Fibroblast of lung (primary cell): ENCODE data around the gene MRPL33. TPM values are rescaled to one million over a fixed set of nuclear protein-coding genes. Genes with fewer than 3 reads are reported as not detected.

Experiments
- DNase-seq, 2 donors: peaks; one replicate each; pipeline versions ENCODE4 v3.0.0 to v3.0.0-alpha.2; 2010; ENCODE audit warnings: low read depth in 2 of 2
- H2AFZ ChIP-seq: 2 replicates; pipeline ENCODE4 v1.5.1; 2012; ENCODE audit warnings: low read length, control low read depth, inconsistent platforms
- H3K27ac ChIP-seq: 2 replicates; pipeline ENCODE4 v1.5.1; 2011; ENCODE audit warnings: low read length, control low read depth; ENCODE audit not compliant: insufficient read depth
- H3K27me3 ChIP-seq: 2 replicates; pipeline ENCODE4 v1.5.1; 2011; ENCODE audit warnings: mild to moderate bottlenecking, low read length; ENCODE audit not compliant: control insufficient read depth, insufficient read depth
- H3K36me3 ChIP-seq: 2 replicates; pipeline ENCODE4 v1.5.1; 2011; ENCODE audit warnings: low read length; ENCODE audit not compliant: control insufficient read depth, insufficient read depth
- H3K4me1 ChIP-seq: 2 replicates; pipeline ENCODE4 v1.5.1; 2011; ENCODE audit warnings: low read length; ENCODE audit not compliant: control insufficient read depth, insufficient read depth; ENCODE audit errors: extremely low read depth
- H3K4me2 ChIP-seq: 2 replicates; pipeline ENCODE4 v1.5.1; 2011; ENCODE audit warnings: low read length, control low read depth; ENCODE audit not compliant: insufficient read depth; ENCODE audit errors: extremely low read depth
- H3K4me3 ChIP-seq, 4 experiments: fragments of 200-600 bp in 1 of 4; sonication (generic) in 1 of 4; replicated peaks in 1 of 4; 2 replicates each; pipeline ENCODE4 v1.5.1; 2011 to 2016; ENCODE audit warnings: low read length in 4 of 4, low read depth in 3 of 4, mild to moderate bottlenecking in 3 of 4, control low read depth in 2 of 4, inconsistent platforms in 1 of 4, mixed read lengths in 1 of 4; ENCODE audit not compliant: insufficient read depth in 1 of 4; ENCODE audit errors: control extremely low read depth in 1 of 4
- H3K79me2 ChIP-seq: 2 replicates; pipeline ENCODE4 v1.5.1; 2012; ENCODE audit warnings: mild to moderate bottlenecking, low read length, inconsistent platforms; ENCODE audit not compliant: control insufficient read depth, insufficient read depth
- H3K9ac ChIP-seq: 2 replicates; pipeline ENCODE4 v1.5.1; 2011; ENCODE audit warnings: mild to moderate bottlenecking, low read length, control low read depth; ENCODE audit not compliant: insufficient read depth
- H3K9me3 ChIP-seq: 2 replicates; pipeline ENCODE4 v1.5.1; 2012; ENCODE audit warnings: low read depth, low read length; ENCODE audit not compliant: control insufficient read depth, insufficient read depth
- H4K20me1 ChIP-seq: 2 replicates; pipeline ENCODE4 v1.5.1; 2011; ENCODE audit warnings: low read length; ENCODE audit not compliant: control insufficient read depth, insufficient read depth; ENCODE audit errors: extremely low read depth
- EZH2 ChIP-seq: IDR thresholded peaks from 2 replicates; pipeline ENCODE4 v1.5.1; 2012; ENCODE audit warnings: low read length, control low read depth, mild to moderate bottlenecking; ENCODE audit errors: missing control alignments
- polyA minus RNA-seq: library from RNA; depleted of rRNA, polyadenylated mRNA; stranded (reverse); fragments of >200 nt; gene quantifications from 2 replicates; pipeline ENCODE4 v1.2.3, GENCODE V29; 2011; ENCODE audit warnings: low replicate concordance
- polyA plus RNA-seq, 2 donors: library from polyadenylated mRNA; depleted of rRNA in 1 of 2; stranded (reverse) in 1 of 2; unstranded in 1 of 2; fragments of >200 nt; gene quantifications; 2 replicates each; pipeline ENCODE4 v1.2.1, GENCODE V29; 2011 to 2012; ENCODE audit warnings: missing spikeins in 1 of 2
- total RNA-seq: library from RNA; depleted of rRNA; stranded (reverse); fragments of >200 nt; gene quantifications from 2 replicates; pipeline ENCODE4 v1.2.1, GENCODE V29; 2014
- TF ChIP-seq, protein P1 (sequence below), 2 donors: IDR thresholded peaks in 1 of 2; conservative IDR thresholded peaks in 1 of 2; 1 replicate in 1 of 2; 2 replicates in 1 of 2; pipeline ENCODE4 v1.5.1; 2011 to 2012; ENCODE audit warnings: low read length in 2 of 2, control low read depth in 1 of 2, inconsistent platforms in 1 of 2, low read depth in 1 of 2, mild to moderate bottlenecking in 1 of 2

MRPL33 gene
- 64.5 and 85.9 TPM in 2 replicates for total RNA-seq
- polyA plus RNA-seq: 144 and 178 TPM in 2 replicates
- 166 and 235 TPM in 2 replicates for polyA plus RNA-seq (2012)
- polyA minus RNA-seq: 6.7 TPM in 1 of 2 replicates, not detected in the other

DNA sequence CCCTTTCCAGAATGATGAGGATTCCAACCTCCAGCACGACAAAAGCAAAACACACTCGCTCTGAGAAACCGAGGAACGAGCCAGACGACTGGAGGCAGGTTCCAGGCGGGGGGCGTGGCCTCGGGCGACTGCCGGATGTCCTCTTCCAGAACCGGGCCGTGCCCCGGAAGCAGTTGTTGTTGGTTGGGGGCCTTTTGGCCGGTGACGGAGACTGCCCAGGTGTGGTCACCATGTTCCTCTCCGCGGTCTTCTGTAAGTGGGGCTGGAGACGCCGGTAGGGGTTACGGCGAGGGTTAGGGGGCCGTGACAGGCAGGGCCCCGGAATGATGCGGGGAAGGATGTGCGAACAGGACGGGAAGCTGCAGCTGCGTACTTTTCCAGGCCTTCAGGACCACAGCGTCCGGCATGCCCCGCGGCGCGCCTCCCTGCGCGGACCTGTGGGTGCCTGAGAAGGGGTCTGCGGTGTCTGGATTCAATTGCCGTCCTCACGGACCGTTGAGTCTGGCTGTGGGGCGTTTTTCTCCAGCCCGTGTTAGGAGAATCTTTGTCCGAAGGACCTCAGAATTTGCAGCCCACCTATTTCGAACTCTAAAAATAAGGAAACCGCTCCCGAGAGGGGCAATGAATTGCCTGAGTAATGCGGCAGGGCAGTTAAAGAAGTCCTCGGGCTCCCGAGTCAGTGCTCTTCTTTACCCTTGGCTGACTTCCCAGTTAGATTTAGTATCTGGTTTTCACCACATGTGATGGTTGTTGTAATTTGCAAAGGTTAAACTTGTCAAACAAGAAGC, at the start of gene MRPL33:
TSS of gene MRPL33 (plus strand) at position 172 of the 788 bp plus-strand sequence. CDS start at position 231, 59 bp downstream.
- Histone ChIP-seq H3K79me2 (peaks cover 46% of the 10 kb centered on the region), H3K36me3 (peaks cover 2% of the 10 kb centered on the region), H4K20me1 (no peaks in the 10 kb centered on the region), H3K4me1 (no peaks in the 10 kb centered on the region), H3K27me3 (no peaks in the 10 kb centered on the region), H2AFZ (peak within 1 kb of the TSS; percentile 88), H3K27ac (peak within 1 kb of the TSS; percentile 86), H3K9ac (peak within 1 kb of the TSS; percentile 58), H3K4me2 (peak within 1 kb of the TSS; percentile 79), H3K4me3 (peak within 1 kb of the TSS; percentile 64 to 96 (median 86)), H3K9me3 (no peaks in the 10 kb centered on the region)
- TF ChIP-seq, protein P1, sequence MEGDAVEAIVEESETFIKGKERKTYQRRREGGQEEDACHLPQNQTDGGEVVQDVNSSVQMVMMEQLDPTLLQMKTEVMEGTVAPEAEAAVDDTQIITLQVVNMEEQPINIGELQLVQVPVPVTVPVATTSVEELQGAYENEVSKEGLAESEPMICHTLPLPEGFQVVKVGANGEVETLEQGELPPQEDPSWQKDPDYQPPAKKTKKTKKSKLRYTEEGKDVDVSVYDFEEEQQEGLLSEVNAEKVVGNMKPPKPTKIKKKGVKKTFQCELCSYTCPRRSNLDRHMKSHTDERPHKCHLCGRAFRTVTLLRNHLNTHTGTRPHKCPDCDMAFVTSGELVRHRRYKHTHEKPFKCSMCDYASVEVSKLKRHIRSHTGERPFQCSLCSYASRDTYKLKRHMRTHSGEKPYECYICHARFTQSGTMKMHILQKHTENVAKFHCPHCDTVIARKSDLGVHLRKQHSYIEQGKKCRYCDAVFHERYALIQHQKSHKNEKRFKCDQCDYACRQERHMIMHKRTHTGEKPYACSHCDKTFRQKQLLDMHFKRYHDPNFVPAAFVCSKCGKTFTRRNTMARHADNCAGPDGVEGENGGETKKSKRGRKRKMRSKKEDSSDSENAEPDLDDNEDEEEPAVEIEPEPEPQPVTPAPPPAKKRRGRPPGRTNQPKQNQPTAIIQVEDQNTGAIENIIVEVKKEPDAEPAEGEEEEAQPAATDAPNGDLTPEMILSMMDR (conservative IDR thresholded peaks at IDR 0.05 in 1 of 2, IDR thresholded peaks at IDR 0.05 in 1 of 2; ENCODE audit: low read depth in 1 of 2, low read length in 2 of 2): no peak
- no peak for TF ChIP-seq EZH2
- DNase-seq: peak; percentile 88 to 91

DNA sequence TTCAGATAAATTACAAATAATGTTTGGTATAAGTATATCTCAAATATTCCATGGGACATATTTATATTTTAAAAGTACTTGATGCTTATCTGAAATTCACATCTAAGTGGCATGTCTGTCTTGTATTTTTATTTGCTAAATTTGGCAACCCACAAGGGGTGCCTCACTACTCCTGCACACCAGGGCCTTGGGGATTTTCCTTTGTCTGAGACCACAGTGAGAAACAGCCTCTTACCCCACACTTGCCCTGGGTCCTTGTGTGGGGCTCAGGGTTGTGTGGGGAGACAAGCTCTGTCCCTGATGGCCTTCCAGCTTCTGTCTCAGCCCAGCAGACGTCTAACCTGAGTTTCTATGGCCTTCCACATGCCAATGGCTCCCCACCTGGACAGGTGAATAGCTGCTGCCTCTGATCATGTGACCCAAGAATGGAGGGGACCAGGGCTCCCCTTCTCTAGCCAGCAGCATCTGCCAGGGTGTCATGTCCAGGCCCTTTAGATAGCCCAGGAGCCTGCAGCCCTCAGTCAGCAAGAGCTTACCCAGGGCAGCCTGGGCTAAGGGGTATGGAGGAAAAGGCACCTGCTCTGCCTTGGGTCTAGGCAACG, 49.5 kb upstream of the MRPL33 start:
- no peak for DNase-seq
- Histone ChIP-seq H3K9ac (no peak overlapping the region), H2AFZ (no peak overlapping the region), H4K20me1 (no peaks in the 10 kb centered on the region), H3K79me2 (no peaks in the 10 kb centered on the region), H3K4me3 (no peak overlapping the region), H3K36me3 (no peaks in the 10 kb centered on the region), H3K4me2 (no peak overlapping the region), H3K9me3 (no peaks in the 10 kb centered on the region), H3K27me3 (no peaks in the 10 kb centered on the region), H3K27ac (no peak overlapping the region), H3K4me1 (peaks cover 37% of the 10 kb centered on the region)
- no peak for TF ChIP-seq EZH2
- TF ChIP-seq, protein P1 (conservative IDR thresholded peaks at IDR 0.05 in 1 of 2, IDR thresholded peaks at IDR 0.05 in 1 of 2; ENCODE audit: low read depth in 1 of 2, low read length in 2 of 2): no peak

DNA sequence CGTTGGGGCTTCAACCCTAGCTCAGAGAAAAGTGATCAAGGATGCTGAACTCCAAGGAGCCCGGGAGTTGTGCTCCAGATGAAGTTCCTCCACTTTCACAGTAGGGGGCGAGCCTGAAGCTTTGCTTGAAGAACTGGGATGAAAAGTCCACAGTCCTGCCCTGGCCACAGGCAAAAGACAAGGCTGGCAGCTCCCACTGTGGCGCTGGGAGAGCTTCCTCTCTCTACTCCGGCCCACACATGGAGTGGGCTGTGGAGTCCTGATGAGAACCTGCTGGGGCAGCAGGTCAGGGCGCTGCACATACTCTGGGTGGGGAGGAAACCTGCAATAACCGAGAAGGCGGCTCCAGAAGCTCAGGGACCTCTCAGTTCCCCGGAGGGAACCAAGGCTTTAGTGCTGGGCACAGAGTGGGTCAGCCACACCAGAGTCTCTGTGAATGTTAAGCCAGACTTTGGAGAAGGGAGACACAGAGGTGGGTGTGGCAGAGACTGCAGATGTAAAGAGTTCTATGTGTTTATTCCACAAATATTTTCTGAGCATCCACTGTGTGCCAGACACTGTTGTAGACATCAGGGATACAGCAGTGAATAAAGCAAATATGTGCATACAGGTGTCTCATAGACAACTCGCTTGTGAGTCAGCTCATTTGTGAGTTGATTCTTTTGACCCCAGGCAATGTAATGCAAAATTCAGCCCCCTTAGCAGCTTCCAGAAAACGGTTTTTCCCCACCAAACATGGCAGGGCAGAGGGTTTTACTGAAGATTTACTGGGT, 48.0 kb upstream of the MRPL33 start:
- Histone ChIP-seq H3K4me1 (peaks cover 35% of the 10 kb centered on the region), H3K27me3 (no peaks in the 10 kb centered on the region), H3K27ac (peak overlapping the region; percentile 32), H3K79me2 (no peaks in the 10 kb centered on the region), H3K4me2 (peak overlapping the region; percentile 48), H2AFZ (peak overlapping the region; percentile 12), H4K20me1 (no peaks in the 10 kb centered on the region), H3K4me3 (no peak overlapping the region), H3K9me3 (no peaks in the 10 kb centered on the region), H3K36me3 (no peaks in the 10 kb centered on the region), H3K9ac (no peak overlapping the region)
- DNase-seq: peak; percentile 67 to 76
- TF ChIP-seq, protein P1 (conservative IDR thresholded peaks at IDR 0.05 in 1 of 2, IDR thresholded peaks at IDR 0.05 in 1 of 2; ENCODE audit: low read depth in 1 of 2, low read length in 2 of 2): peak; percentile 89 to 93
- TF ChIP-seq EZH2: no peak
